CD14-positive monocyte (primary cell): ENCODE results near the gene TFB1M. TPM values are rescaled to one million over a fixed set of nuclear protein-coding genes. Genes with fewer than 3 reads are reported as not detected.

ENCODE experiments used
- DNase-seq, 3 donors: peaks; one replicate each; pipeline ENCODE4 v3.0.0-alpha.2; 2011 to 2022
- H2AFZ ChIP-seq: 2 replicates; pipeline ENCODE4 v1.6.0; 2012; ENCODE audit warnings: mild to moderate bottlenecking, low read depth, low read length, inconsistent platforms; ENCODE audit not compliant: insufficient read depth, poor library complexity, severe bottlenecking
- H3K27ac ChIP-seq, 2 donors: 1 replicate in 1 of 2; 2 replicates in 1 of 2; pipeline ENCODE4 v1.5.1; 2012 to 2013; ENCODE audit warnings: low read length in 2 of 2, control low read depth in 1 of 2, inconsistent platforms in 1 of 2, low read depth in 1 of 2, mild to moderate bottlenecking in 1 of 2
- H3K27me3 ChIP-seq, 2 donors: one replicate each; pipeline versions ENCODE4 v1.6.0 to v1.6.1; 2011 to 2013; ENCODE audit warnings: low read length in 2 of 2; ENCODE audit not compliant: control insufficient read depth in 2 of 2, insufficient read depth in 2 of 2
- H3K36me3 ChIP-seq, 2 donors: replicated peaks in 1 of 2; 1 replicate in 1 of 2; 2 replicates in 1 of 2; pipeline versions ENCODE4 v1.5.1 to v1.6.1; 2012 to 2013; ENCODE audit warnings: low read length in 2 of 2, control low read depth in 1 of 2, inconsistent platforms in 1 of 2, mild to moderate bottlenecking in 1 of 2; ENCODE audit not compliant: insufficient read depth in 2 of 2, control insufficient read depth in 1 of 2
- H3K4me1 ChIP-seq, 2 donors: 1 replicate in 1 of 2; 2 replicates in 1 of 2; pipeline versions ENCODE4 v1.5.1 to v1.6.1; 2012 to 2013; ENCODE audit warnings: low read length in 2 of 2, control low read depth in 1 of 2, inconsistent platforms in 1 of 2, mild to moderate bottlenecking in 1 of 2, moderate library complexity in 1 of 2; ENCODE audit not compliant: insufficient read depth in 2 of 2, control insufficient read depth in 1 of 2
- H3K4me2 ChIP-seq: replicated peaks from 2 replicates; pipeline ENCODE3; 2012; ENCODE audit warnings: low read length, moderate library complexity, mild to moderate bottlenecking; ENCODE audit not compliant: poor library complexity, severe bottlenecking; ENCODE audit errors: extremely low read depth
- H3K4me3 ChIP-seq, 3 experiments: fragments of 200-600 bp in 1 of 3; sonication (generic) in 1 of 3; replicated peaks in 1 of 3; 1 replicate in 2 of 3; 2 replicates in 1 of 3; pipeline ENCODE4 v1.5.1; 2011 to 2013; ENCODE audit warnings: low read length in 3 of 3, mild to moderate bottlenecking in 3 of 3, control low read depth in 2 of 3, low read depth in 2 of 3, inconsistent platforms in 1 of 3, moderate library complexity in 1 of 3
- H3K79me2 ChIP-seq: 2 replicates; pipeline ENCODE4 v1.6.0; 2012; ENCODE audit warnings: mild to moderate bottlenecking, control low read depth, inconsistent platforms, low read length, moderate library complexity; ENCODE audit not compliant: insufficient read depth
- H3K9ac ChIP-seq: 2 replicates; pipeline ENCODE4 v1.6.0; 2017; ENCODE audit warnings: low read length, mild to moderate bottlenecking; ENCODE audit not compliant: insufficient read depth, poor library complexity, severe bottlenecking
- H3K9me3 ChIP-seq, 2 donors: replicated peaks in 1 of 2; 1 replicate in 1 of 2; 2 replicates in 1 of 2; pipeline versions ENCODE4 v1.5.1 to v1.6.1; 2012 to 2013; ENCODE audit warnings: low read length in 2 of 2, control low read depth in 1 of 2; ENCODE audit not compliant: control insufficient read depth in 1 of 2, insufficient read depth in 1 of 2
- H4K20me1 ChIP-seq: 2 replicates; pipeline ENCODE4 v1.6.0; 2012; ENCODE audit warnings: mild to moderate bottlenecking, low read length, control low read depth, moderate library complexity; ENCODE audit not compliant: insufficient read depth
- H3K27ac Mint-ChIP-seq, 7 donors: one replicate each; pipeline ENCODE4 v1.8.0; 2020; ENCODE audit warnings: mild to moderate bottlenecking in 7 of 7, mixed read lengths in 7 of 7, moderate library complexity in 6 of 7, inconsistent platforms in 2 of 7
- H3K27me3 Mint-ChIP-seq, 3 donors: one replicate each; pipeline ENCODE4 v1.8.0; 2021 to 2022; ENCODE audit warnings: low read depth in 3 of 3, mild to moderate bottlenecking in 3 of 3, mixed read lengths in 3 of 3, moderate library complexity in 3 of 3, inconsistent platforms in 1 of 3
- H3K36me3 Mint-ChIP-seq, 2 donors: one replicate each; pipeline ENCODE4 v1.8.0; 2020; ENCODE audit warnings: mixed read lengths in 2 of 2, inconsistent platforms in 1 of 2, mild to moderate bottlenecking in 1 of 2
- H3K4me1 Mint-ChIP-seq: one replicate; pipeline ENCODE4 v1.8.0; 2020; ENCODE audit warnings: mild to moderate bottlenecking, mixed read lengths
- H3K4me3 Mint-ChIP-seq, 2 donors: one replicate each; pipeline ENCODE4 v1.8.0; 2020; ENCODE audit warnings: mild to moderate bottlenecking in 2 of 2, mixed read lengths in 2 of 2, moderate library complexity in 1 of 2
- H3K9me3 Mint-ChIP-seq, 7 donors: one replicate each; pipeline ENCODE4 v1.8.0; 2020 to 2022; ENCODE audit warnings: mixed read lengths in 7 of 7, mild to moderate bottlenecking in 6 of 7, moderate library complexity in 6 of 7, inconsistent platforms in 2 of 7
- WGBS: methylation state at CpG from one replicate; pipeline ENCODE4 v1.1.5; 2013; ENCODE audit warnings: missing lambda C conversion rate; ENCODE audit not compliant: insufficient coverage; 5-methylcytosine and 5-hydroxymethylcytosine counted together
- intact Hi-C, 2 donors: fragments of 100-400 bp; cut with micrococcal nuclease; formaldehyde crosslinking; loops; one replicate each; pipeline versions ENCODE4 v1.15.0 to v1.15.1; 2023
- polyA plus RNA-seq, 3 donors: library from polyadenylated mRNA; depleted of rRNA in 1 of 3; unstranded in 2 of 3; stranded (reverse) in 1 of 3; fragments of 300-500 nt in 2 of 3; fragments of >200 nt in 1 of 3; fragmentation: Illumina TruSeq in 2 of 3; gene quantifications; 1 replicate in 2 of 3; 2 replicates in 1 of 3; pipeline ENCODE4 v1.2.3, GENCODE V29; 2012 to 2021
- TF ChIP-seq, protein P1 (sequence below): fragments of 200-600 bp; IDR thresholded peaks from one replicate; pipeline ENCODE4 v1.8.0; 2022; ENCODE audit warnings: antibody characterized with exemption, mild to moderate bottlenecking

TFB1M gene
- polyA plus RNA-seq, 3 donors = 4.8 to 5.4 (median 4.8) TPM

DNA sequence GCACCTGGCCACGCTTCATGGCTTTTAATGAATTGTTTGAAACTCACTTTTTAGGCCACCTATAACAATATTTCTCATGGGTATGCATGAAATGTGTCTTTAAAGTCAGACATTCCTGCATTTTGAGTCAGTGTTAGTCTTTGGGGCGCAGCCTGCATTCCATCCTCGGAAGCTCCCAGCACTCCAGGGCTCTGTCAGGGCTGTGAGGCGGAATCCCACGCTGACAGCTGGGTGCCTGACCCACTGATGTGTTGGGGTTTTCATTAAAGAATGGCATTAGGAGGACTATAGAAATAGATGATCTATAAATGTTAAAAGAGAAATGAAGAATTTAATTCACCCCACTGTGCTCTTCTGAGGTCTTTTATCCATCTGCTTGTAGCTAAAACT is 66.7 kb downstream of the TFB1M start:
- no peak overlapping the region for H3K27ac Mint-ChIP-seq
- Histone ChIP-seq H3K9me3 (no peaks in the 10 kb centered on the region), H3K27me3 (no peaks in the 10 kb centered on the region), H3K27ac (no peak overlapping the region), H3K4me2 (no peak overlapping the region), H3K36me3 (peaks cover 2 to 10% of the 10 kb centered on the region in 2 donors), H4K20me1 (no peaks in the 10 kb centered on the region), H3K9ac (no peak overlapping the region), H3K4me1 (no peaks in the 10 kb centered on the region), H2AFZ (no peak overlapping the region), H3K79me2 (no peaks in the 10 kb centered on the region), H3K4me3 (no peak overlapping the region)
- H3K9me3 Mint-ChIP-seq = no peaks in the 10 kb centered on the region
- intact Hi-C loops = loop anchor here (5.0 kb wide), 1 partner anchor 70 kb away; no protein-coding TSS in a partner anchor
- H3K4me3 Mint-ChIP-seq = no peak overlapping the region
- WGBS = 95% methylated on average over 3 of the region's 5 CpGs
- H3K4me1 Mint-ChIP-seq = no peaks in the 10 kb centered on the region
- TF ChIP-seq, protein P1, sequence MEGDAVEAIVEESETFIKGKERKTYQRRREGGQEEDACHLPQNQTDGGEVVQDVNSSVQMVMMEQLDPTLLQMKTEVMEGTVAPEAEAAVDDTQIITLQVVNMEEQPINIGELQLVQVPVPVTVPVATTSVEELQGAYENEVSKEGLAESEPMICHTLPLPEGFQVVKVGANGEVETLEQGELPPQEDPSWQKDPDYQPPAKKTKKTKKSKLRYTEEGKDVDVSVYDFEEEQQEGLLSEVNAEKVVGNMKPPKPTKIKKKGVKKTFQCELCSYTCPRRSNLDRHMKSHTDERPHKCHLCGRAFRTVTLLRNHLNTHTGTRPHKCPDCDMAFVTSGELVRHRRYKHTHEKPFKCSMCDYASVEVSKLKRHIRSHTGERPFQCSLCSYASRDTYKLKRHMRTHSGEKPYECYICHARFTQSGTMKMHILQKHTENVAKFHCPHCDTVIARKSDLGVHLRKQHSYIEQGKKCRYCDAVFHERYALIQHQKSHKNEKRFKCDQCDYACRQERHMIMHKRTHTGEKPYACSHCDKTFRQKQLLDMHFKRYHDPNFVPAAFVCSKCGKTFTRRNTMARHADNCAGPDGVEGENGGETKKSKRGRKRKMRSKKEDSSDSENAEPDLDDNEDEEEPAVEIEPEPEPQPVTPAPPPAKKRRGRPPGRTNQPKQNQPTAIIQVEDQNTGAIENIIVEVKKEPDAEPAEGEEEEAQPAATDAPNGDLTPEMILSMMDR = no peak
- peaks cover 10 to 16% of the 10 kb centered on the region in 2 donors for H3K36me3 Mint-ChIP-seq
- peaks cover 0 to 2% (median 1%) of the 10 kb centered on the region in 3 donors for H3K27me3 Mint-ChIP-seq
- no peak for DNase-seq

DNA sequence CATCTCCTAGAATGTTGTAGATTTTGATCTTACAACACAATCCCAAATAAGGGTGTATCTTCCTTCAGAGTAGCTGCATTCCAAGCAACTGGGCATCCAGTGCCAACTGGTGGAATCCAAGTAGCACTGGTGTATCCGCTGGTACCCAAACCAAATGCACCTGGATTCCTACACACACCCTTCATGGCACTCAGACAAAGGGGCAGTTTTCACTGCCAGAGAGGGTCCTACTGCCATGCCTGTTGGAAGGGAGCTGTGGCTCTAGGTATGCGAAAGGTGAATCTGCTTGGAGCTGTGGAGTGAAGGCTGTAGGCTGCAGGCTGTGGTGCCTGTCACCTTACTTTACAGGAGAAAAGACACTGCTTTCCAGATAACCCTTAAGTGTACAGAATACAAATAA is 67.5 kb downstream of the TFB1M start:
- H3K4me3 Mint-ChIP-seq = no peak overlapping the region
- H3K4me3 ChIP-seq = no peak overlapping the region
- H3K36me3 ChIP-seq = peaks cover 0 to 7% of the 10 kb centered on the region in 2 donors
- intact Hi-C loops = loop anchor here (5.0 kb wide), 1 partner anchor 70 kb away; no protein-coding TSS in a partner anchor
- no peaks in the 10 kb centered on the region for H3K9me3 ChIP-seq
- H3K36me3 Mint-ChIP-seq = peaks cover 8 to 15% of the 10 kb centered on the region in 2 donors
- no peak overlapping the region for H3K9ac ChIP-seq
- no peak overlapping the region for H3K27ac Mint-ChIP-seq
- DNase-seq = no peak
- H3K27me3 ChIP-seq = no peaks in the 10 kb centered on the region
- H3K27ac ChIP-seq = no peak overlapping the region
- H4K20me1 ChIP-seq = no peaks in the 10 kb centered on the region
- WGBS = no CpG with 5 or more reads among the region's 2 CpGs
- H3K79me2 ChIP-seq = no peaks in the 10 kb centered on the region
- H3K9me3 Mint-ChIP-seq = no peaks in the 10 kb centered on the region
- H3K27me3 Mint-ChIP-seq = peaks cover 0 to 2% (median 1%) of the 10 kb centered on the region in 3 donors
- TF ChIP-seq, protein P1 = no peak
- H3K4me1 Mint-ChIP-seq = no peaks in the 10 kb centered on the region
- H2AFZ ChIP-seq = no peak overlapping the region
- H3K4me2 ChIP-seq = no peak overlapping the region
- no peaks in the 10 kb centered on the region for H3K4me1 ChIP-seq
